IgD-negative memory B cell (primary cell): ENCODE results near the gene USP5. TPM values are rescaled to one million over a fixed set of nuclear protein-coding genes. Genes with fewer than 3 reads are reported as not detected.
A peak's percentile ranks its signal among the peaks of the same experiment; 100 is the strongest.

Experiments
- H3K27ac Mint-ChIP-seq, 3 donors: one replicate each; pipeline ENCODE4 v1.8.0; 2020 to 2022; ENCODE audit warnings: mild to moderate bottlenecking in 3 of 3, mixed read lengths in 3 of 3, moderate library complexity in 1 of 3
- H3K27me3 Mint-ChIP-seq: one replicate; pipeline ENCODE4 v1.8.0; 2021; ENCODE audit warnings: mixed read lengths
- H3K36me3 Mint-ChIP-seq: one replicate; pipeline ENCODE4 v1.8.0; 2020; ENCODE audit warnings: mild to moderate bottlenecking, mixed read lengths
- H3K4me1 Mint-ChIP-seq, 3 donors: one replicate each; pipeline ENCODE4 v1.8.0; 2020 to 2022; ENCODE audit warnings: mixed read lengths in 3 of 3, mild to moderate bottlenecking in 1 of 3
- H3K4me3 Mint-ChIP-seq, 4 donors: one replicate each; pipeline ENCODE4 v1.8.0; 2020 to 2022; ENCODE audit warnings: mild to moderate bottlenecking in 4 of 4, mixed read lengths in 4 of 4, moderate library complexity in 3 of 4
- H3K9me3 Mint-ChIP-seq, 3 donors: one replicate each; pipeline ENCODE4 v1.8.0; 2020 to 2021; ENCODE audit warnings: mixed read lengths in 3 of 3, mild to moderate bottlenecking in 1 of 3
- polyA plus RNA-seq: library from polyadenylated mRNA; unstranded; fragments of 300-500 nt; fragmentation: Illumina TruSeq; gene quantifications from one replicate; pipeline ENCODE4 v1.2.3, GENCODE V29; 2021

USP5 gene
- polyA plus RNA-seq, 1 donor from 2014 or later, result 33.2 TPM

DNA sequence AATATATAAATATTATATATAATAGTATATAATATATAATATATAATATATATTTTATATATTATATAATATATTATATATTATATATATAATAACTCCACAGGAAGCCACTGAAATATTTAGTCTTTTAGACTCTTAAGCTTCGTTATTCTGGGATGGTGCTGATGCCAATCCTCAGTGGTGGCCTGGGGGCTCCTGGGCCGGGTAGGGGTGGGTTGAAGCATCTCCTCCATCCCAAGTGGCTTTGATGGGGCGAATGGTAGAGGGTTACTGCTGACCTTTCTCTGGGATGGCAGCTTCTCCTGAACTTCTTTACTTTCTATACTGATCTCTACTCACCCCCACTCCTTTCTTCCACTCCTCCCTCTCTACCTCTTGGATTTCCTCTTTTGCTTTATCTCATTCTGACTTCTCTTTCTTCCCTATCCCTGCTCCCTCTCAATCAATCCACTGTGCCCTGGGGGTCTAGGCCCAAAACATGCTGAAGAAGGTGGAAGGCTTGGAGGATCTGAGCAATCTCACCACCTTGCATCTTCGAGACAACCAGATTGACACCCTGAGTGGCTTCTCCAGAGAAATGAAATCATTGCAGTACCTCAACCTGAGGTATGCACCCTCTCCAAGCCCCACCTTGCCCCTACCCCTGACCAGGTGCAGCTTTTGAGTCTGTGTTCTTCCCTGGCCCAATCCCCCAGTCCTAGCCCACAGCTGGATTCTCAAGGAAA is 57.6 kb downstream of the USP5 start:
- no peaks in the 10 kb centered on the region for H3K9me3 Mint-ChIP-seq
- peak overlapping the region in 1 of 3 donors; percentile 31 for H3K27ac Mint-ChIP-seq
- no peaks in the 10 kb centered on the region for H3K36me3 Mint-ChIP-seq
- H3K27me3 Mint-ChIP-seq, result no peaks in the 10 kb centered on the region
- H3K4me3 Mint-ChIP-seq, result no peak overlapping the region
- peaks cover 3 to 7% (median 4%) of the 10 kb centered on the region in 3 donors for H3K4me1 Mint-ChIP-seq

DNA sequence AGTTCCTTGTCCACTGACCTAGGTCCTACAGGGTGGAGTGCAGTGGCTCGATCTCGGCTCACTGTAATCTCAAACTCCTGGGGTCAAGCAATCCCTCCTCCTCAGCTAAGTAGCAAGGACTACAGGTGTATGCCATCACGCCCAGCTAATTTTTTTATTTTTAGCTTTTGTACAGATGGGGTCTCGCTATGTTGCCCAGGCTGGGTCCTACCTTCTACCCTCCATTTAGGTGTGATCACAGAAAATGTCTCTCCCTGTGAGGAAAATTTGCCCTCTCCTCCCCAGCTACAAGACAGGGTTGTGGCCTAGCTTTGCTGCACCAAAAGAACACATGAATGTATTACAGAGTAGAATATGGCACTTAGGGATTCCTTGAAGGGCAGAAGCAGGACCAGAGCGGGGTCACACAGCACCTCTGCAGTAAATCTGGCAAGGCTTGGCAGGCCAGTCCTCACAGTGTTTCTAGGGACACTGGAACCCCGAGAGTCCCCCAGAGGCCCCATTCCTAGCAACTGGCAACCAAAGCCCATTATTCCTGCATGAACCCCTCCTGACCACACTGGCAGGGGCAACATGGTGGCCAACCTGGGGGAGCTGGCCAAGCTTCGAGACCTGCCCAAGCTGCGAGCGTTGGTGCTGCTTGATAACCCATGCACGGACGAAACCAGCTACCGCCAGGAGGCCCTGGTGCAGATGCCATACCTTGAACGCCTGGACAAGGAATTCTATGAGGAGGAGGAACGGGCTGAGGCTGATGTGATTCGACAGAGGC is 60.4 kb downstream of the USP5 start:
- H3K36me3 Mint-ChIP-seq, result peaks cover 1% of the 10 kb centered on the region
- peak overlapping the region in 3 of 4 donors; percentile 67 to 93 (median 81) for H3K4me3 Mint-ChIP-seq
- H3K27me3 Mint-ChIP-seq, result peaks cover 4% of the 10 kb centered on the region
- peaks cover 9 to 13% (median 10%) of the 10 kb centered on the region in 3 donors for H3K4me1 Mint-ChIP-seq
- H3K27ac Mint-ChIP-seq, result peak overlapping the region in 1 of 3 donors; percentile 82
- H3K9me3 Mint-ChIP-seq, result no peaks in the 10 kb centered on the region

DNA sequence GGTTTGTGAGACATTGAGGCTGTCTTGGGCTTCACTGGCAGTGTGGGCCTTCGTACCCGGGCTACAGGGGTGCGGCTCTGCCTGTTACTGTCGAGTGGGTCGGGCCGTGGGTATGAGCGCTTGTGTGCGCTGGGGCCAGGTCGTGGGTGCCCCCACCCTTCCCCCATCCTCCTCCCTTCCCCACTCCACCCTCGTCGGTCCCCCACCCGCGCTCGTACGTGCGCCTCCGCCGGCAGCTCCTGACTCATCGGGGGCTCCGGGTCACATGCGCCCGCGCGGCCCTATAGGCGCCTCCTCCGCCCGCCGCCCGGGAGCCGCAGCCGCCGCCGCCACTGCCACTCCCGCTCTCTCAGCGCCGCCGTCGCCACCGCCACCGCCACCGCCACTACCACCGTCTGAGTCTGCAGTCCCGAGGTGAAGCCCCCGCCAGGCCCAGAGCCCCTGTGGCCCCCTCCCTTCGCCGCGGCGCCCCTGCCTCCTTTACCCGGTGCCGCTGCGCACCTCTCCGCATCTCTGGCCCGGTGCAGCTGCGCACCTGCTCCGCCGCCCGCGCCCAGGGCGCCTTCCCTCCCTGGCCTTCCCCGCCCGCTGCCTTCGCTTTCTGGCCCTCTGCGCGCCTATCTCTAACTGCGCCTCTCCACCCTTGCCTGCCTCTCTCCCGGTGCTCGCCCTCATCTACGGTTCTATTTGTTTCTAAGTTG is 62.4 kb downstream of the USP5 start, which contains the start of gene ENO2:
Gene ENO2 (plus strand): TSS at position 335 of the 701 bp plus-strand sequence. CDS start 1,253 bp downstream, outside the sequence.
- Mint-ChIP-seq H3K36me3 (peaks cover 1% of the 10 kb centered on the region), H3K9me3 (no peaks in the 10 kb centered on the region), H3K4me1 (peaks cover 9 to 14% (median 14%) of the 10 kb centered on the region in 3 donors), H3K27me3 (peaks cover 4% of the 10 kb centered on the region), H3K27ac (peak within 1 kb of the TSS; percentile 82 to 95 (median 92)), H3K4me3 (peak within 1 kb of the TSS; percentile 90 to 99 (median 94))

DNA sequence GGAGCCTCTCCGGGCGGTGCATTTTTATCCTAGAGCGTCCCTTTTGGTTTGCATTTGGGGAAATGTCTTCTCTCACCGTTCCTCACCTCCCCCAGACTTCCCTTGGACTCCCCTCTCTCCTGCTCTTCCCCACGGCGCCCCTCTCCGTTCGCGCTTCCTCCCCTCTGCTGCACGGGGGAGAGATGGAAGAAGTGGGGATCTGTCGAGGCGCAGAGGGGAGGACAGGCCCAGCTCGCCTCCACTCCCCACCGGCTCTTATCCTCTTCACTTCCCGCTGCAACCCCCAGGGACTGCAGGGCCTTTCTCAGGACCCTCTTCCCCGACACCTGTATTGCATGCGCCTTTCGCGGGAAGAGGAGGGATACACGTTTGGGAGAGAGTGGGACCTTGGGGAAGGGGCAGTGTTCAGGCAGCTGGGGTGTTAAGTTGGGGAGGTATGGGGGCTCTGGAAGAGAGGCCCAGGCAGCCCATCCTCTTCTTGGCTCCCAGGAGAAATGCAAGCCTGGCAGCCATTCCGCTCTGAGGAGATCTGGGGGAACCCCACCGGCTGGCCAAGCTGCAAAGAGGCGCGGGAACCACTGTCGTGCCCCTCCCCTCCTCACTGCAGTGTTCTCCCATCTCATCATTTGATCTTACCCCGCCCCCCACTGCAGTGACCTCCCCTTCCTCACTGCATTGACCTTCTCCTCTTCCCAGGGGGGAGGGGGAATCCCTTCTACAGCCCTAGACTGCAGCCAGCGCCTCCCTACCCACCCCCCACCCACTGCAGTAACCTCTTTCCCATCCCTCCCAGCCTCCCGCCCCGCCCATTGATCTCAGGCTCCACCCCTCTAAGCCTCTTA is 63.2 kb downstream of the USP5 start:
- peaks cover 12 to 21% (median 18%) of the 10 kb centered on the region in 3 donors for H3K4me1 Mint-ChIP-seq
- H3K27me3 Mint-ChIP-seq, result peaks cover 4% of the 10 kb centered on the region
- peak overlapping the region; percentile 82 to 95 (median 92) for H3K27ac Mint-ChIP-seq
- H3K9me3 Mint-ChIP-seq, result no peaks in the 10 kb centered on the region
- H3K4me3 Mint-ChIP-seq, result peak overlapping the region; percentile 90 to 99 (median 94)
- H3K36me3 Mint-ChIP-seq, result peaks cover 1% of the 10 kb centered on the region

DNA sequence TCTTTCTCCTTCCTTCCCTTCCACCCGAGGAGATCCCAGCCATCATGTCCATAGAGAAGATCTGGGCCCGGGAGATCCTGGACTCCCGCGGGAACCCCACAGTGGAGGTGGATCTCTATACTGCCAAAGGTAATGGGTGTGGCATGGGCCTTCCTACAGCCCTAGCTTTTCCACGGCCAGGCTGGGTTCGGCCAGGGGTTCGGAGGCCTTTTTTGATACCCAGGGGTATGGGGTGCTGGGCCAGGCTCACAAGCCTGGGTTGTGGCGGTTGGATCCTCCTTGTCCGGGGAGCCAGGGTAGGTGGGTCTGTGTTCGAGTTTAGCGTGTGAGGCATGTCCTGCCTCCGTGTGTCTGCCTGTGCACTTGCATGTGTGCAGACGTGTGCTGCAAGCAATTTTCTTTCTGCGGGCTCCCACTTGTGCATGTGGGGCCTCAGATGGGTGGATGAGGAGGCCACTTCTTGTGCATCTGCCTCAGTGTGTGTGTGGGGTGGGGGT is 63.9 kb downstream of the USP5 start:
- Mint-ChIP-seq H3K27me3 (peaks cover 4% of the 10 kb centered on the region), H3K4me1 (peaks cover 12 to 21% (median 18%) of the 10 kb centered on the region in 3 donors), H3K27ac (peak overlapping the region in 1 of 3 donors; percentile 45)

More for the DNA sequence above, 63.9 kb downstream of the USP5 start:
- peaks cover 1% of the 10 kb centered on the region for H3K36me3 Mint-ChIP-seq
- H3K4me3 Mint-ChIP-seq, result peak overlapping the region; percentile 57 to 99 (median 94)
- H3K9me3 Mint-ChIP-seq, result no peaks in the 10 kb centered on the region

Other genes with a start within 250 kb of the USP5 start
- gene CHD4, start 244.8 kb upstream of the USP5 start, polyA plus RNA-seq, result 55.2 TPM
- gene LPAR5, start 216.2 kb upstream of the USP5 start, polyA plus RNA-seq, result 63.6 TPM
- 5.8 TPM for gene ACRBP, start 204.7 kb upstream of the USP5 start, polyA plus RNA-seq
- gene ING4, start 189.0 kb upstream of the USP5 start, polyA plus RNA-seq, result 76.6 TPM
- 32.5 TPM for gene ZNF384, start 162.8 kb upstream of the USP5 start, polyA plus RNA-seq
- not detected for gene PIANP, start 151.3 kb upstream of the USP5 start, polyA plus RNA-seq
- 36.8 TPM for gene COPS7A, start 128.1 kb upstream of the USP5 start, polyA plus RNA-seq
- 152 TPM for gene MLF2, start 99.0 kb upstream of the USP5 start, polyA plus RNA-seq
- 2.5 TPM for gene PTMS, start 85.8 kb upstream of the USP5 start, polyA plus RNA-seq
- 0.88 TPM for gene LAG3, start 79.6 kb upstream of the USP5 start, polyA plus RNA-seq
- 6.6 TPM for gene CD4, start 62.6 kb upstream of the USP5 start, polyA plus RNA-seq
- gene GPR162, start 30.3 kb upstream of the USP5 start, polyA plus RNA-seq, result not detected
- not detected for gene P3H3, start 23.7 kb upstream of the USP5 start, polyA plus RNA-seq
- gene GNB3, start 11.2 kb upstream of the USP5 start, polyA plus RNA-seq, result not detected
- 0.60 TPM for gene CDCA3, start 864 bp upstream of the USP5 start, polyA plus RNA-seq
- gene TPI1, start 15.4 kb downstream of the USP5 start, polyA plus RNA-seq, result 490 TPM
- 10.6 TPM for gene SPSB2, start 21.2 kb downstream of the USP5 start, polyA plus RNA-seq
- gene LRRC23, start 52.7 kb downstream of the USP5 start, polyA plus RNA-seq, result 4.9 TPM
- gene ENO2, start 62.4 kb downstream of the USP5 start, polyA plus RNA-seq, result 21.7 TPM
- 1.4 TPM for gene ATN1, start 75.8 kb downstream of the USP5 start, polyA plus RNA-seq
- gene RNU7-1, start 91.7 kb downstream of the USP5 start, polyA plus RNA-seq, result not detected
- 141 TPM for gene C12orf57, start 91.9 kb downstream of the USP5 start, polyA plus RNA-seq
- 1,038 TPM for gene PTPN6, start 99.2 kb downstream of the USP5 start, polyA plus RNA-seq
- 123 TPM for gene PHB2, start 118.5 kb downstream of the USP5 start, polyA plus RNA-seq
- 62.0 TPM for gene EMG1, start 118.8 kb downstream of the USP5 start, polyA plus RNA-seq
- gene LPCAT3, start 166.3 kb downstream of the USP5 start, polyA plus RNA-seq, result 11.6 TPM
- gene C1S, start 208.6 kb downstream of the USP5 start, polyA plus RNA-seq, result not detected
- not detected for gene C1R, start 240.3 kb downstream of the USP5 start, polyA plus RNA-seq